Subcutaneous abdominal adipose tissue (tissue), 5 donors: ENCODE results near the gene SOS2.
"Not testable (repeated sequence)": the region's sequence is repeated elsewhere in the genome, so short reads cannot be mapped to it uniquely, and the experiment has no call there.

Source experiments
- H3K27ac ChIP-seq: one replicate; pipeline ENCODE4 v1.7.0; 2013; ENCODE audit warnings: low read depth, mild to moderate bottlenecking, inconsistent platforms, low read length, moderate library complexity
- H3K27me3 ChIP-seq, 5 donors: one replicate each; pipeline ENCODE4 v1.7.0; 2013; ENCODE audit warnings: low read length in 5 of 5, inconsistent platforms in 1 of 5; ENCODE audit not compliant: control insufficient read depth in 5 of 5, insufficient read depth in 4 of 5
- H3K36me3 ChIP-seq, 5 donors: one replicate each; pipeline ENCODE4 v1.7.0; 2013; ENCODE audit warnings: low read length in 5 of 5; ENCODE audit not compliant: control insufficient read depth in 5 of 5, insufficient read depth in 5 of 5
- H3K4me1 ChIP-seq, 5 donors: one replicate each; pipeline ENCODE4 v1.7.0; 2013; ENCODE audit warnings: low read length in 5 of 5, mild to moderate bottlenecking in 3 of 5, moderate library complexity in 1 of 5; ENCODE audit not compliant: control insufficient read depth in 5 of 5, insufficient read depth in 5 of 5
- H3K4me3 ChIP-seq, 5 donors: one replicate each; pipeline ENCODE4 v1.7.0; 2013; ENCODE audit warnings: low read length in 5 of 5, low read depth in 1 of 5
- H3K9ac ChIP-seq, 5 donors: one replicate each; pipeline ENCODE4 v1.7.0; 2013; ENCODE audit warnings: low read length in 5 of 5, mild to moderate bottlenecking in 4 of 5, moderate library complexity in 3 of 5
- H3K9me3 ChIP-seq, 5 donors: one replicate each; pipeline ENCODE4 v1.7.0; 2013; ENCODE audit warnings: low read length in 5 of 5; ENCODE audit not compliant: control insufficient read depth in 5 of 5
- donor health status: healthy.
- donor health status: healthy.
- donor health status: healthy.
- donor health status: healthy.
- donor health status: healthy.

SOS2 gene

GRCh38 chr14:50082784-50083466 lies 148.5 kb downstream of the SOS2 start:
- Histone ChIP-seq H3K4me3 (no peak overlapping the region), H3K9me3 (no peaks in the 10 kb centered on the region), H3K27ac (no peak overlapping the region), H3K4me1 (no peaks in the 10 kb centered on the region), H3K36me3 (no peaks in the 10 kb centered on the region), H3K9ac (no peak overlapping the region), H3K27me3 (no peaks in the 10 kb centered on the region)

GRCh38 chr14:50082308-50082742 lies 149.1 kb downstream of the SOS2 start:
- Histone ChIP-seq H3K4me3 (no peak overlapping the region), H3K9me3 (no peaks in the 10 kb centered on the region), H3K36me3 (no peaks in the 10 kb centered on the region), H3K27me3 (no peaks in the 10 kb centered on the region), H3K27ac (no peak overlapping the region), H3K9ac (no peak overlapping the region), H3K4me1 (no peaks in the 10 kb centered on the region)

- not testable (repeated sequence) for H3K9me3 ChIP-seq, H3K27me3 ChIP-seq, H3K9ac ChIP-seq, H3K36me3 ChIP-seq, H3K4me3 ChIP-seq, H3K27ac ChIP-seq, H3K4me1 ChIP-seq
These were observed 152.3 kb downstream of the SOS2 start for GRCh38 chr14:50079103-50079502.

- not testable (repeated sequence) for H3K4me3 ChIP-seq, H3K9ac ChIP-seq, H3K27ac ChIP-seq, H3K9me3 ChIP-seq, H3K4me1 ChIP-seq, H3K27me3 ChIP-seq, H3K36me3 ChIP-seq
These were observed 157.7 kb downstream of the SOS2 start for GRCh38 chr14:50073663-50074062.

- Histone ChIP-seq H3K9ac (no peak overlapping the region), H3K4me1 (no peaks in the 10 kb centered on the region), H3K27ac (no peak overlapping the region), H3K4me3 (no peak overlapping the region), H3K36me3 (no peaks in the 10 kb centered on the region), H3K9me3 (no peaks in the 10 kb centered on the region), H3K27me3 (no peaks in the 10 kb centered on the region)
These were observed 159.0 kb downstream of the SOS2 start for GRCh38 chr14:50072395-50072794.

GRCh38 chr14:50070840-50071548 lies 160.4 kb downstream of the SOS2 start:
- Histone ChIP-seq H3K9me3 (no peaks in the 10 kb centered on the region), H3K27me3 (no peaks in the 10 kb centered on the region), H3K4me3 (no peak overlapping the region), H3K9ac (no peak overlapping the region), H3K27ac (no peak overlapping the region), H3K36me3 (no peaks in the 10 kb centered on the region), H3K4me1 (no peaks in the 10 kb centered on the region)

GRCh38 chr14:50070230-50070629 lies 161.1 kb downstream of the SOS2 start:
- H3K27me3 ChIP-seq = no peaks in the 10 kb centered on the region
- H3K9ac ChIP-seq = no peak overlapping the region
- no peaks in the 10 kb centered on the region for H3K9me3 ChIP-seq

GRCh38 chr14:50069325-50069724 lies 162.1 kb downstream of the SOS2 start:
- Histone ChIP-seq H3K9ac (no peak overlapping the region), H3K27ac (no peak overlapping the region), H3K4me1 (peaks cover 0 to 3% (median 0%) of the 10 kb centered on the region in 5 donors), H3K36me3 (no peaks in the 10 kb centered on the region), H3K27me3 (no peaks in the 10 kb centered on the region), H3K9me3 (no peaks in the 10 kb centered on the region), H3K4me3 (no peak overlapping the region)

More at GRCh38 chr14:50070230-50070629, 161.1 kb downstream of the SOS2 start:
- H3K4me3 ChIP-seq = no peak overlapping the region
- H3K27ac ChIP-seq = no peak overlapping the region
- no peaks in the 10 kb centered on the region for H3K4me1 ChIP-seq
- no peaks in the 10 kb centered on the region for H3K36me3 ChIP-seq

GRCh38 chr14:50068496-50068895 lies 162.9 kb downstream of the SOS2 start:
- no peaks in the 10 kb centered on the region for H3K9me3 ChIP-seq
- no peaks in the 10 kb centered on the region for H3K27me3 ChIP-seq
- H3K36me3 ChIP-seq = no peaks in the 10 kb centered on the region
- peaks cover 0 to 7% (median 0%) of the 10 kb centered on the region in 5 donors for H3K4me1 ChIP-seq
- H3K4me3 ChIP-seq = no peak overlapping the region
- no peak overlapping the region for H3K9ac ChIP-seq
- H3K27ac ChIP-seq = no peak overlapping the region

GRCh38 chr14:50067723-50068495 lies 163.5 kb downstream of the SOS2 start:
- Histone ChIP-seq H3K27me3 (no peaks in the 10 kb centered on the region), H3K9me3 (no peaks in the 10 kb centered on the region), H3K4me1 (peaks cover 0 to 7% (median 0%) of the 10 kb centered on the region in 5 donors), H3K36me3 (no peaks in the 10 kb centered on the region), H3K27ac (no peak overlapping the region), H3K9ac (no peak overlapping the region), H3K4me3 (no peak overlapping the region)
